GM12878 (cell line): ENCODE results near the gene USP11. TPM values are rescaled to one million over a fixed set of nuclear protein-coding genes. Genes with fewer than 3 reads are reported as not detected.

ENCODE experiments used
- ATAC-seq: fragments of 200-7000 bp; cut with Tn5 transposase; 3 replicates; pipeline ENCODE4 v1.9.1; 2020; ENCODE audit warnings: mild to moderate bottlenecking, moderate library complexity
- BruUV-seq: library from RNA; stranded (reverse); fragments of 400-500 nt; replicated peaks from 2 replicates; lab custom pipeline; 2021; lab: Mats Ljungman, UMichigan
- CTCF ChIA-PET: fragments of 300-600 bp; sonication (Branson Sonifier 250); formaldehyde crosslinking; extraction: SDS; loops from one replicate; lab custom pipeline; 2021; ENCODE audit warnings: inconsistent platforms; lab: Yijun Ruan, JAX
- POLR2A ChIA-PET: fragments of 350-600 bp; formaldehyde crosslinking; extraction: SDS; loops from one replicate; lab custom pipeline; 2021; ENCODE audit warnings: inconsistent platforms; lab: Charles Lee
- RAD21 ChIA-PET: fragments of 300-600 bp; sonication (Branson Sonifier 250); formaldehyde crosslinking; loops from one replicate; lab custom pipeline; 2023; ENCODE audit warnings: antibody characterized with exemption; ENCODE audit not compliant: unreplicated experiment; lab: Charles Lee
- SMC1A ChIA-PET: fragments of 300-600 bp; sonication (Branson Sonifier 250); formaldehyde crosslinking; loops from one replicate; lab custom pipeline; 2023; ENCODE audit not compliant: unreplicated experiment, uncharacterized antibody; lab: Charles Lee
- DNase-seq: peaks from one replicate; pipeline ENCODE4 v3.0.0-alpha.2; 2011; ENCODE audit warnings: low read depth, low spot score
- FAIRE-seq: peaks from 3 replicates; lab custom pipeline; 2011; peaks lifted over from hg19 to GRCh38; lab: Jason Lieb, UNC
- H2AFZ ChIP-seq: 2 replicates; pipeline ENCODE4 v1.6.0; 2011; ENCODE audit warnings: low read depth, low read length, control low read depth; ENCODE audit not compliant: control insufficient read depth
- H3K27ac ChIP-seq: 2 replicates; pipeline ENCODE4 v1.5.1; 2011; ENCODE audit warnings: control low read depth; ENCODE audit not compliant: control insufficient read depth, insufficient read depth
- H3K27me3 ChIP-seq, 2 experiments: replicated peaks in 1 of 2; 2 replicates each; pipeline versions ENCODE4 v1.6.0 to v1.6.1; 2011; ENCODE audit warnings: low read length in 1 of 2; ENCODE audit not compliant: control insufficient read depth in 2 of 2, insufficient read depth in 2 of 2
- H3K36me3 ChIP-seq, 2 experiments: 2 replicates each; pipeline ENCODE4 v1.5.1; 2011; ENCODE audit warnings: low read length in 1 of 2; ENCODE audit not compliant: control insufficient read depth in 2 of 2, insufficient read depth in 2 of 2
- H3K4me1 ChIP-seq: 2 replicates; pipeline ENCODE4 v1.6.1; 2011; ENCODE audit warnings: mild to moderate bottlenecking, low read length, moderate library complexity, mixed read lengths; ENCODE audit not compliant: control insufficient read depth, insufficient read depth
- H3K4me2 ChIP-seq: 2 replicates; pipeline ENCODE4 v1.6.0; 2011; ENCODE audit warnings: control low read depth; ENCODE audit not compliant: control insufficient read depth, insufficient read depth
- H3K4me3 ChIP-seq: fragments of 200-600 bp; sonication (generic); 2 replicates; pipeline ENCODE4 v1.5.1; 2016
- H3K79me2 ChIP-seq: 2 replicates; pipeline ENCODE4 v1.6.0; 2011; ENCODE audit warnings: low read length; ENCODE audit not compliant: control insufficient read depth, insufficient read depth
- H3K9ac ChIP-seq: 2 replicates; pipeline ENCODE4 v1.8.0; 2011; ENCODE audit warnings: low read length, control low read depth, mixed read lengths; ENCODE audit not compliant: control insufficient read depth, insufficient read depth
- H3K9me3 ChIP-seq: replicated peaks from 3 replicates; pipeline ENCODE4 v1.5.1; 2011; ENCODE audit warnings: mild to moderate bottlenecking, low read length; ENCODE audit not compliant: control insufficient read depth, insufficient read depth
- H4K20me1 ChIP-seq: 2 replicates; pipeline ENCODE4 v1.6.0; 2011; ENCODE audit not compliant: control insufficient read depth, insufficient read depth
- ATF7 ChIP-seq: fragments of 450-650 bp; IDR thresholded peaks from 2 replicates; pipeline ENCODE4 v1.6.1; 2016; ENCODE audit warnings: low read depth, mild to moderate bottlenecking
- IKZF1 ChIP-seq: fragments of 450-650 bp; conservative IDR thresholded peaks from 2 replicates; pipeline ENCODE4 v1.6.1; 2017; ENCODE audit warnings: antibody characterized with exemption, mild to moderate bottlenecking
- KAT2A ChIP-seq: conservative IDR thresholded peaks from 2 replicates; pipeline ENCODE4 v1.6.1; 2011; ENCODE audit warnings: low read depth, low read length; ENCODE audit not compliant: control insufficient read depth
- KDM1A ChIP-seq: fragments of 200-600 bp; sonication (generic); IDR thresholded peaks from 2 replicates; pipeline ENCODE4 v1.6.1; 2016; ENCODE audit warnings: borderline replicate concordance
- MYB ChIP-seq: fragments of 150-350 bp; IDR thresholded peaks from 2 replicates; pipeline ENCODE4 v1.6.1; 2014; ENCODE audit warnings: mild to moderate bottlenecking, low read depth, low read length, borderline replicate concordance
- NR2C2 ChIP-seq: IDR thresholded peaks from 2 replicates; pipeline ENCODE4 v1.6.1; 2011; ENCODE audit warnings: borderline replicate concordance, low read depth; ENCODE audit not compliant: control insufficient read depth, insufficient read length
- NR2F1 ChIP-seq: fragments of 450-650 bp; conservative IDR thresholded peaks from 2 replicates; pipeline ENCODE4 v1.6.1; 2017; ENCODE audit warnings: mild to moderate bottlenecking
- POLR2AphosphoS5 ChIP-seq: IDR thresholded peaks from 2 replicates; pipeline ENCODE4 v1.6.1; 2011; ENCODE audit warnings: mild to moderate bottlenecking, low read length, inconsistent platforms
- RELB ChIP-seq: fragments of 450-650 bp; IDR thresholded peaks from 2 replicates; pipeline ENCODE4 v1.6.1; 2017; ENCODE audit warnings: low read depth, mild to moderate bottlenecking, moderate library complexity
- SREBF1 ChIP-seq: IDR thresholded peaks from 2 replicates; pipeline ENCODE4 v1.6.1; 2012; ENCODE audit warnings: mild to moderate bottlenecking, low read length
- YY1 ChIP-seq: IDR thresholded peaks from 2 replicates; pipeline ENCODE4 v1.6.1; 2011; ENCODE audit warnings: low read depth, mild to moderate bottlenecking, low read length
- ZZZ3 ChIP-seq: IDR thresholded peaks from 2 replicates; pipeline ENCODE4 v1.6.1; 2011; ENCODE audit warnings: low read depth; ENCODE audit not compliant: control insufficient read depth, insufficient read length
- WGBS: methylation state at CpG from one replicate; pipeline ENCODE4 v1.1.6; 2016; ENCODE audit warnings: low lambda C conversion rate; ENCODE audit not compliant: insufficient replicate concordance, insufficient coverage; ENCODE audit errors: missing lambda C conversion rate; 5-methylcytosine and 5-hydroxymethylcytosine counted together
- in situ Hi-C: fragments of 300-500 bp; cut with MboI; formaldehyde crosslinking; loops from 9 replicates; pipeline ENCODE4 v1.14.3; 2018; ENCODE audit warnings: mixed read lengths
- intact Hi-C: fragments of 100-400 bp; cut with micrococcal nuclease; formaldehyde crosslinking; loops from one replicate; pipeline ENCODE4 v1.14.2; 2022; ENCODE audit not compliant: unreplicated experiment
- polyA plus RNA-seq, 11 experiments: library from polyadenylated mRNA; depleted of rRNA in 4 of 11; unstranded in 6 of 11; stranded (reverse) in 5 of 11; fragments of >200 nt; fragmentation: Nextera tagmentation in 4 of 11; fragmentation: Illumina TruSeq in 1 of 11; extraction: Ambion mirVana in 4 of 11; extraction: Trizol in 1 of 11; gene quantifications; 1 replicate in 1 of 11; 2 replicates in 10 of 11; pipeline versions ENCODE4 v1.2.1 to v1.2.3, GENCODE V29; 2011 to 2016; ENCODE audit warnings: inconsistent platforms in 2 of 11, missing spikeins in 2 of 11, low read depth in 1 of 11
- total RNA-seq, 4 experiments: library from RNA; depleted of rRNA in 3 of 4; stranded (reverse); fragments of >200 nt in 3 of 4; fragmentation: Illumina TruSeq in 1 of 4; extraction: Trizol in 1 of 4; gene quantifications; 2 replicates each; pipeline versions ENCODE4 v1.2.1 to v1.2.3, GENCODE V29; 2013 to 2021

Gene USP11
- total and polyA plus RNA-seq, 10 of the 15 experiments (the other 5 are each of a cell fraction or from before 2014, with no cell fraction given), result 3.3 to 44.0 (median 20.9) TPM

GRCh38 chrX:47233333-47234113 lies 714 bp downstream of the USP11 start (continued):
- no peak for TF ChIP-seq KAT2A
- TF ChIP-seq IKZF1, result peak; percentile 42; the same call in 1 of the 2 replicates
- no peak for TF ChIP-seq KDM1A
- TF ChIP-seq RELB, result no peak
- no peak for TF ChIP-seq NR2C2
- TF ChIP-seq MYB, result no peak
- no peak for TF ChIP-seq SREBF1
- no peak for TF ChIP-seq NR2F1
- no peak for TF ChIP-seq ZZZ3

GRCh38 chrX:47234583-47234982 lies 1.8 kb downstream of the USP11 start:
- H3K4me1 ChIP-seq, result no peaks in the 10 kb centered on the region
- no peaks in the 10 kb centered on the region for H3K27me3 ChIP-seq
- intact Hi-C loops (loop anchor here (5.0 kb wide), 1 partner anchor 128 kb away; no protein-coding TSS in a partner anchor), in situ Hi-C loops (no loop called here)
- no peak overlapping the region for H2AFZ ChIP-seq
- H3K9me3 ChIP-seq, result no peaks in the 10 kb centered on the region
- H3K27ac ChIP-seq, result no peak overlapping the region; the same call in 1 of the 2 replicates
- FAIRE-seq (no peak), ATAC-seq (no peak), DNase-seq (no peak)
- SMC1A ChIA-PET, result no interaction called here
- no TSS peak for BruUV-seq
- CTCF ChIA-PET, result interaction anchor here (1.1 kb wide), 1 partner anchor 149 kb away, joined by 3 read pairs; no protein-coding TSS in a partner anchor
- no peak overlapping the region for H3K4me2 ChIP-seq
- RAD21 ChIA-PET, result no interaction called here
- peaks cover 16% of the 10 kb centered on the region for H3K79me2 ChIP-seq
- H3K36me3 ChIP-seq, result no peaks in the 10 kb centered on the region; a peak in 1 of 4 replicates
- POLR2A ChIA-PET, result no interaction called here
- TF ChIP-seq ATF7, result peak; percentile 69
- no peak for TF ChIP-seq YY1
- no peak for TF ChIP-seq POLR2AphosphoS5
- no peak for TF ChIP-seq MYB
- H3K9ac ChIP-seq, result peak overlapping the region; percentile 76
- WGBS, result 33% methylated on average over 3 of the region's 3 CpGs
- no peak overlapping the region for H3K4me3 ChIP-seq
- no peaks in the 10 kb centered on the region for H4K20me1 ChIP-seq
